Stomach (tissue), 9 donors: Measurements from ENCODE around the gene EXOC4. TPM values are rescaled to one million over a fixed set of nuclear protein-coding genes. Genes with fewer than 3 reads are reported as not detected.

Experiments used
- DNase-seq, 2 donors: peaks; one replicate each; pipeline versions ENCODE4 v3.0.0 to v3.0.0-alpha.2; 2013 to 2019
- H3K27ac ChIP-seq, 5 donors: fragments of 200-600 bp in 4 of 5; sonication (generic) in 4 of 5; one replicate each; pipeline ENCODE4 v1.5.1; 2013 to 2019; ENCODE audit warnings: mild to moderate bottlenecking in 1 of 5, moderate library complexity in 1 of 5
- H3K27me3 ChIP-seq, 3 donors: fragments of 200-600 bp; sonication (generic); one replicate each; pipeline ENCODE4 v1.5.1; 2017 to 2019; ENCODE audit warnings: mixed run types in 1 of 3
- H3K36me3 ChIP-seq, 4 donors: fragments of 200-600 bp; sonication (generic); 1 replicate in 3 of 4; 2 replicates in 1 of 4; pipeline ENCODE4 v1.5.1; 2016 to 2019
- H3K4me1 ChIP-seq, 4 donors: fragments of 200-600 bp; sonication (generic); one replicate each; pipeline ENCODE4 v1.5.1; 2016 to 2019
- H3K4me3 ChIP-seq, 4 donors: fragments of 200-600 bp; sonication (generic) in 3 of 4; one replicate each; pipeline ENCODE4 v1.5.1; 2016 to 2019; ENCODE audit warnings: mild to moderate bottlenecking in 1 of 4
- H3K9me3 ChIP-seq, 4 donors: fragments of 200-600 bp; sonication (generic); one replicate each; pipeline ENCODE4 v1.5.1; 2016 to 2019
- EP300 ChIP-seq: sonication (generic); formaldehyde crosslinking; IDR thresholded peaks from one replicate; pipeline ENCODE4 v1.6.1; 2017; ENCODE audit warnings: antibody characterized with exemption
- POLR2A ChIP-seq, 4 donors: fragments of 450-650 bp; IDR thresholded peaks; one replicate each; pipeline ENCODE4 v1.6.1; 2016; ENCODE audit warnings: antibody characterized with exemption in 4 of 4, control low read depth in 2 of 4, mild to moderate bottlenecking in 1 of 4, moderate library complexity in 1 of 4
- POLR2AphosphoS5 ChIP-seq, 3 donors: sonication (generic); formaldehyde crosslinking; IDR thresholded peaks; one replicate each; pipeline ENCODE4 v1.6.1; 2016; ENCODE audit warnings: antibody characterized with exemption in 3 of 3
- WGBS, 5 donors: extraction: QIAGEN DNeasy Blood & Tissue Kit in 3 of 5; methylation state at CpG; one replicate each; pipeline versions ENCODE4 v1.1.5 to v1.1.7; 2013 to 2018; 5-methylcytosine and 5-hydroxymethylcytosine counted together
- intact Hi-C: fragments of 100-400 bp; cut with DNase I; formaldehyde crosslinking; loops from one replicate; pipeline ENCODE4 v1.15.1; 2023; ENCODE audit warnings: low total_unique reads
- polyA plus RNA-seq, 3 donors: library from polyadenylated mRNA; stranded (reverse); fragments of 200-250 nt; gene quantifications; one replicate each; pipeline ENCODE4 v1.2.3, GENCODE V29; 2013
- total RNA-seq, 5 donors: library from RNA; depleted of rRNA; stranded (reverse); fragments of >200 nt; gene quantifications; one replicate each; pipeline versions ENCODE4 v1.1.0 to v1.2.3, GENCODE V29; 2014 to 2016
- TF ChIP-seq, protein P1 (sequence below), 7 experiments: fragments of 450-650 bp in 4 of 7; fragments of 200-600 bp in 3 of 7; sonication (generic) in 3 of 7; IDR thresholded peaks; one replicate each; pipeline ENCODE4 v1.5.1; 2016 to 2019; ENCODE audit warnings: antibody characterized with exemption in 7 of 7, control low read depth in 2 of 7, mild to moderate bottlenecking in 1 of 7
- donor health status: healthy with polysubstance abuse.
- donor health status: Bipolar disorder and iron deficiency.
- donor health status: healthy.

The EXOC4 gene
- total and polyA plus RNA-seq, 8 donors, result 14.1 to 339 (median 61.1) TPM

- H3K27ac ChIP-seq, result no peak overlapping the region
These were observed 106.6 kb downstream of the EXOC4 start for GRCh38 chr7:133359449-133359848.

DNA sequence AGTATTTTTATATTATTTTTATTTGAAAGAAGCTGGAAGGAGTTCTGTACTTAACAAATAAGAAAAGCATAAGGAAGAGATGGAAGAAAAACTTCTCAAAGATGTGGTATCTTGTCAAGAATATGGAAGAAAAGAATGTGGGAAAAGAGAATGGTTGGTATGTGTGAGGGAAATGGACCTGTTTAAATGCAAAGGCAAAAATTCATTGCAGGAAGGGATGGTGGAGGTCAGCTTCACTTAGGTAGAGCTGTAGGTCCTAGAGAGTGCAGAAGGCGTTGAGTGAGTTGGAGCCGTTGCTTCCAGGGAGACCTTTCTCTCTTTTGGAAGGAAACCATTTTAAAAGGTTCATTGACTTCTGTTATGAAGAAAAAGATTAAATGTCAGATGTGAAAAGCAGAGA, 107.3 kb downstream of the EXOC4 start:
- intact Hi-C loops, result no loop called here
- TF ChIP-seq EP300 (no peak), POLR2A (IDR thresholded peaks at IDR 0.05) (no peak), POLR2AphosphoS5 (IDR thresholded peaks at IDR 0.05) (no peak)
- TF ChIP-seq, protein P1, sequence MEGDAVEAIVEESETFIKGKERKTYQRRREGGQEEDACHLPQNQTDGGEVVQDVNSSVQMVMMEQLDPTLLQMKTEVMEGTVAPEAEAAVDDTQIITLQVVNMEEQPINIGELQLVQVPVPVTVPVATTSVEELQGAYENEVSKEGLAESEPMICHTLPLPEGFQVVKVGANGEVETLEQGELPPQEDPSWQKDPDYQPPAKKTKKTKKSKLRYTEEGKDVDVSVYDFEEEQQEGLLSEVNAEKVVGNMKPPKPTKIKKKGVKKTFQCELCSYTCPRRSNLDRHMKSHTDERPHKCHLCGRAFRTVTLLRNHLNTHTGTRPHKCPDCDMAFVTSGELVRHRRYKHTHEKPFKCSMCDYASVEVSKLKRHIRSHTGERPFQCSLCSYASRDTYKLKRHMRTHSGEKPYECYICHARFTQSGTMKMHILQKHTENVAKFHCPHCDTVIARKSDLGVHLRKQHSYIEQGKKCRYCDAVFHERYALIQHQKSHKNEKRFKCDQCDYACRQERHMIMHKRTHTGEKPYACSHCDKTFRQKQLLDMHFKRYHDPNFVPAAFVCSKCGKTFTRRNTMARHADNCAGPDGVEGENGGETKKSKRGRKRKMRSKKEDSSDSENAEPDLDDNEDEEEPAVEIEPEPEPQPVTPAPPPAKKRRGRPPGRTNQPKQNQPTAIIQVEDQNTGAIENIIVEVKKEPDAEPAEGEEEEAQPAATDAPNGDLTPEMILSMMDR (IDR thresholded peaks at IDR 0.05), result no peak
- H3K27me3 ChIP-seq, result no peaks in the 10 kb centered on the region
- no peaks in the 10 kb centered on the region for H3K9me3 ChIP-seq
- peaks cover 0 to 24% (median 8%) of the 10 kb centered on the region in 4 donors for H3K36me3 ChIP-seq
- H3K4me3 ChIP-seq, result no peak overlapping the region
- H3K27ac ChIP-seq, result no peak overlapping the region
- no peak for DNase-seq
- peaks cover 0 to 14% (median 5%) of the 10 kb centered on the region in 4 donors for H3K4me1 ChIP-seq
- 94 to 99% (median 98%) methylated on average over 2 of the region's 2 CpGs for WGBS, 5 donors

More at GRCh38 chr7:133359449-133359848, 106.6 kb downstream of the EXOC4 start:
- TF ChIP-seq, protein P1 (IDR thresholded peaks at IDR 0.05), result no peak
- TF ChIP-seq POLR2AphosphoS5 (IDR thresholded peaks at IDR 0.05) (no peak), POLR2A (IDR thresholded peaks at IDR 0.05) (no peak), EP300 (no peak)
- Histone ChIP-seq H3K36me3 (peaks cover 0 to 24% (median 8%) of the 10 kb centered on the region in 4 donors), H3K4me1 (peaks cover 0 to 6% (median 3%) of the 10 kb centered on the region in 4 donors), H3K9me3 (no peaks in the 10 kb centered on the region), H3K27me3 (no peaks in the 10 kb centered on the region), H3K4me3 (no peak overlapping the region)
- intact Hi-C loops, result no loop called here
- DNase-seq, result no peak

GRCh38 chr7:133361806-133362205, 108.9 kb downstream of the EXOC4 start:
- no peaks in the 10 kb centered on the region for H3K9me3 ChIP-seq
- intact Hi-C loops, result no loop called here
- no peak overlapping the region for H3K27ac ChIP-seq
- no peak for TF ChIP-seq POLR2AphosphoS5 (IDR thresholded peaks at IDR 0.05)
- no peak for TF ChIP-seq EP300
- no peak for TF ChIP-seq POLR2A (IDR thresholded peaks at IDR 0.05)
- TF ChIP-seq, protein P1 (IDR thresholded peaks at IDR 0.05), result no peak
- DNase-seq, result no peak
- no peak overlapping the region for H3K4me3 ChIP-seq
- peaks cover 0 to 14% (median 1%) of the 10 kb centered on the region in 4 donors for H3K36me3 ChIP-seq
- H3K27me3 ChIP-seq, result no peaks in the 10 kb centered on the region
- peaks cover 0 to 27% (median 12%) of the 10 kb centered on the region in 4 donors for H3K4me1 ChIP-seq

GRCh38 chr7:133364959-133365690, 112.2 kb downstream of the EXOC4 start:
- intact Hi-C loops, result no loop called here
- DNase-seq, result no peak
- no peak overlapping the region for H3K4me3 ChIP-seq
- no peaks in the 10 kb centered on the region for H3K27me3 ChIP-seq
- no peak overlapping the region for H3K27ac ChIP-seq
- no peak for TF ChIP-seq POLR2AphosphoS5 (IDR thresholded peaks at IDR 0.05)
- no peak for TF ChIP-seq EP300
- TF ChIP-seq, protein P1 (IDR thresholded peaks at IDR 0.05), result no peak
- TF ChIP-seq POLR2A (IDR thresholded peaks at IDR 0.05), result no peak
- 44 to 64% (median 52%) methylated on average over 4 of the region's 4 CpGs for WGBS, 5 donors
- peaks cover 0 to 13% (median 0%) of the 10 kb centered on the region in 4 donors for H3K36me3 ChIP-seq
- peaks cover 0 to 21% (median 9%) of the 10 kb centered on the region in 4 donors for H3K4me1 ChIP-seq
- no peaks in the 10 kb centered on the region for H3K9me3 ChIP-seq
